B cell (primary cell): ENCODE results near the gene C9orf43.

Source experiments
- CTCF ChIP-seq: fragments of 200-600 bp; IDR thresholded peaks from one replicate; pipeline ENCODE4 v1.8.0; 2022; ENCODE audit warnings: antibody characterized with exemption, mild to moderate bottlenecking
- EZH2 ChIP-seq: IDR thresholded peaks from 2 replicates; pipeline ENCODE4 v1.6.1; 2012; ENCODE audit warnings: borderline replicate concordance, low read depth, mild to moderate bottlenecking, moderate library complexity, low read length; ENCODE audit not compliant: insufficient read depth, poor library complexity, severe bottlenecking

GRCh38 chr9:113475992-113476391, 65.4 kb downstream of the C9orf43 start:
- TF ChIP-seq CTCF (no peak), EZH2 (no peak)
